ENCODE results near the gene GRB10. TPM values are rescaled to one million over a fixed set of nuclear protein-coding genes. Genes with fewer than 3 reads are reported as not detected.
A peak's percentile ranks its signal among the peaks of the same experiment; 100 is the strongest.

Gene GRB10
- total RNA-seq, 4 donors from 2014 or later: 8.8 to 55.7 (median 14.3) TPM

- Histone ChIP-seq H3K4me1 (no peaks in the 10 kb centered on the region), H3K4me3 (no peak overlapping the region), H3K36me3 (no peaks in the 10 kb centered on the region), H3K27ac (no peak overlapping the region), H3K27me3 (no peaks in the 10 kb centered on the region), H3K9me3 (no peaks in the 10 kb centered on the region)
- in situ Hi-C loops (cut with MboI; ENCODE audit: low pct_ligation_motif_present in 1 of 4, low pct_unique_long_range_greater_than_20kb in 1 of 4, low sequenced_read_pairs in 3 of 4): no loop called here
- intact Hi-C loops (cut with DNase I; ENCODE audit: low total_unique reads): no loop called here
- WGBS, 2 donors (ENCODE audit: low coverage in 1 of 2): 86 to 91% methylated on average over 9 to 18 of the region's 18 CpGs
- no peak for TF ChIP-seq POLR2A (IDR thresholded peaks at IDR 0.05)
- no peak for TF ChIP-seq CTCF (IDR thresholded peaks at IDR 0.05)
- no peak for TF ChIP-seq POLR2AphosphoS5 (IDR thresholded peaks at IDR 0.05)
- no peak for TF ChIP-seq EP300 (IDR thresholded peaks at IDR 0.05; ENCODE audit: low read depth)
- DNase-seq: no peak
Measured at GRCh38 chr7:50598460-50599343, 184.0 kb downstream of the GRB10 start.

GRCh38 chr7:50596484-50596883, 186.2 kb downstream of the GRB10 start:
- TF ChIP-seq POLR2A (IDR thresholded peaks at IDR 0.05) (no peak), EP300 (IDR thresholded peaks at IDR 0.05; ENCODE audit: low read depth) (no peak), POLR2AphosphoS5 (IDR thresholded peaks at IDR 0.05) (no peak), CTCF (IDR thresholded peaks at IDR 0.05) (no peak)

GRCh38 chr7:50595491-50596102, 187.1 kb downstream of the GRB10 start:
- Histone ChIP-seq H3K27me3 (no peaks in the 10 kb centered on the region), H3K9me3 (no peaks in the 10 kb centered on the region), H3K36me3 (no peaks in the 10 kb centered on the region), H3K4me3 (no peak overlapping the region), H3K27ac (no peak overlapping the region), H3K4me1 (no peaks in the 10 kb centered on the region)
- in situ Hi-C loops (cut with MboI; ENCODE audit: low pct_ligation_motif_present in 1 of 4, low pct_unique_long_range_greater_than_20kb in 1 of 4, low sequenced_read_pairs in 3 of 4) (no loop called here), intact Hi-C loops (cut with DNase I; ENCODE audit: low total_unique reads) (no loop called here)
- TF ChIP-seq EP300 (IDR thresholded peaks at IDR 0.05; ENCODE audit: low read depth) (no peak), POLR2A (IDR thresholded peaks at IDR 0.05) (no peak), CTCF (IDR thresholded peaks at IDR 0.05) (peak; percentile 32 to 55 (median 40)), POLR2AphosphoS5 (IDR thresholded peaks at IDR 0.05) (no peak)
- DNase-seq: no peak
- 52 to 62% methylated on average over 5 of the region's 5 CpGs for WGBS, 2 donors (ENCODE audit: low coverage in 1 of 2)

More at GRCh38 chr7:50596484-50596883, 186.2 kb downstream of the GRB10 start:
- Histone ChIP-seq H3K4me3 (no peak overlapping the region), H3K4me1 (no peaks in the 10 kb centered on the region), H3K27me3 (no peaks in the 10 kb centered on the region), H3K36me3 (no peaks in the 10 kb centered on the region), H3K9me3 (no peaks in the 10 kb centered on the region), H3K27ac (no peak overlapping the region)
- WGBS, 2 donors (ENCODE audit: low coverage in 1 of 2): 76 to 79% methylated on average over 4 of the region's 4 CpGs
- in situ Hi-C loops (cut with MboI; ENCODE audit: low pct_ligation_motif_present in 1 of 4, low pct_unique_long_range_greater_than_20kb in 1 of 4, low sequenced_read_pairs in 3 of 4) (no loop called here), intact Hi-C loops (cut with DNase I; ENCODE audit: low total_unique reads) (no loop called here)
- DNase-seq: no peak

- Histone ChIP-seq H3K27ac (no peak overlapping the region), H3K4me1 (no peaks in the 10 kb centered on the region), H3K36me3 (no peaks in the 10 kb centered on the region), H3K27me3 (no peaks in the 10 kb centered on the region), H3K9me3 (no peaks in the 10 kb centered on the region), H3K4me3 (no peak overlapping the region)
- WGBS, 2 donors (ENCODE audit: low coverage in 1 of 2): 76 to 86% methylated on average over 5 to 7 of the region's 7 CpGs
- DNase-seq: no peak
- intact Hi-C loops (cut with DNase I; ENCODE audit: low total_unique reads): no loop called here
- in situ Hi-C loops (cut with MboI; ENCODE audit: low pct_ligation_motif_present in 1 of 4, low pct_unique_long_range_greater_than_20kb in 1 of 4, low sequenced_read_pairs in 3 of 4): no loop called here
- no peak for TF ChIP-seq CTCF (IDR thresholded peaks at IDR 0.05)
- no peak for TF ChIP-seq POLR2A (IDR thresholded peaks at IDR 0.05)
- TF ChIP-seq EP300 (IDR thresholded peaks at IDR 0.05; ENCODE audit: low read depth): no peak
- TF ChIP-seq POLR2AphosphoS5 (IDR thresholded peaks at IDR 0.05): no peak
Measured at GRCh38 chr7:50594734-50595485, 187.8 kb downstream of the GRB10 start.
